HL-60/S4 treated with phorbol 12-myristate 13-acetate at 8.2 ng/mL for 4 days and 3 days (cell line): Measurements from ENCODE around the gene ENDOV.

Source experiments
- in situ Hi-C: fragments of 300-500 bp; cut with MboI; formaldehyde crosslinking; loops from 2 replicates; pipeline ENCODE4 v1.15.0; 2022; ENCODE audit warnings: low sequenced_read_pairs

The ENDOV gene

DNA sequence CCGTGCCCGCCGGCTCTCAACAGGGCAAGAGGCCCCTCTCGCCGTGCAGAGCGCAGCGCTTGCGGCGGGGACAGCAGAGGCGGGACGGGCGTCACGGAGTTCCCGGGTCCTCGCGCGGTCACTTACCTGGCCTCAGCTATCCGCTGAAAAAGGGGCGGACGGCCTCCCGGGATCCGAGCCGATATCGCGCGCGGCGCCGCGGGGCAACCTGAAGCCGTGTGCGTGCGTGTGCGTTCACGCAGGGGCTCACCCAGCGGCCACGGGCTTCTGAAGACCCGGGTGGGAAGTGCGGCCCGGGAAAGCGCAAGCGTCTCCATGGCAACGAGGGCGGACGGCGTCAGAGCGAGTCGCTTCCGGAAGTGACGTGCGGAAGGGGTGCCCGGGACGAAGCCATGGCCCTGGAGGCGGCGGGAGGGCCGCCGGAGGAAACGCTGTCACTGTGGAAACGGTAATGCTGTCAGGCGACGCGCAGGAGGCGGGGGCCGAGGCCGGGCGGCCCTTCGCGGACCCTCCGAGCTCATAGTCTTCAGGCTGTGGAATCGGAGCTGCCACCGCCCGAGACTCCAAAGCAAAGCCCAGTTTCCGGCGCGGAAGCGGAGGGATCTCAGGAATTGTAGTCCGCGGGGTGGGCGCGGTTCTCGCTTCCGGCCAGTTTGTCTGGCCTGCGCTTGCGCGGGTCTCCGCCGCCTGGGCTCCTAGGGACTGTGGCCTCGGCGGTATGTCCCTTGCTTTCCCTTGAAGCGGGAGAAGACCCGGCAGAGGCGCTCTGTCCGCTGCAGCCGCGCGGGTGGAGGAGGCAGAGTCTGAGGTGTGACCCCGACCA, at the start of gene ENDOV:
Gene ENDOV (plus strand): TSS at position 365 of the 823 bp plus-strand sequence. CDS start 28 bp downstream, at position 393.
- in situ Hi-C loops: no loop called here

DNA sequence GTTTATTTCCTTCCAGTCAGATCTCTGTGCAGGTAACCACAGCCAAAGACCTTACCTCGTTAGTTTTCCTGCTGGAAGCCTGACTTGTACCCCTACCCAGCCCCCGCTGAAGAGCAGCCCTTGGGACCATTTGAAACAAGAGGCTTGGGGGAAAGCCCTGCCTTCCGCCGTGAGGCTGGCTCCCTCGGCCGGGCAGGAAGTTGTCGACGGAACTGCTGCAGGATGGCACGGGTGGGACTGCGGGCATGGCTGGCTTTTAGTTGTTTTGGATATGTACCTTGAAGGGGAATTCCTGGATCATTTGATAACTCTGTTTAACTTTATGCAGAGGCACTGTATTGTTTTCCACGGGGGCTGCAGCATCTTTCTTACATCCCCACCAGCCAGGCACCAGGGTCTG, 49.0 kb upstream of the ENDOV start:
- in situ Hi-C loops: no loop called here

DNA sequence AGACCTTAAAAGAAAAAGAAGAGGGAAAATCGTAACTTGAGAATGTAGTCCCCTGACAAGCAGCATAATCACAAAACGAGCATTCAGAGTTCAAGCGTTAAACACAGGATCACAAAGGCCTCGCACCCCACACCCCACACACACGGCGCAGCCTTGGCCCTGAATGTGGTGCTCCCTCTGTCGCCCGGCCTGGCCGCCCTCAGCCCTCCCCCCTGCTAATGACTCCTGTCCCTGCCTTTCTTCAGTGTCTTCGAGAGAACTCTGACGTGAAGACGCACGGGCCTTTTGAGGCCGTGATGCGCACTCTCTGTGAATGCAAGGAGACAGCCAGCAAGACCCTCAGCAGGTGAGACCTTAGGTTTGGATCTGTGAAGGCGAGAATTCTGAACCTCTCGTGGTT, 47.5 kb upstream of the ENDOV start:
- in situ Hi-C loops: no loop called here

- in situ Hi-C loops: no loop called here
Observed at GRCh38 chr17:80371196-80371595, 43.8 kb upstream of the ENDOV start.

DNA sequence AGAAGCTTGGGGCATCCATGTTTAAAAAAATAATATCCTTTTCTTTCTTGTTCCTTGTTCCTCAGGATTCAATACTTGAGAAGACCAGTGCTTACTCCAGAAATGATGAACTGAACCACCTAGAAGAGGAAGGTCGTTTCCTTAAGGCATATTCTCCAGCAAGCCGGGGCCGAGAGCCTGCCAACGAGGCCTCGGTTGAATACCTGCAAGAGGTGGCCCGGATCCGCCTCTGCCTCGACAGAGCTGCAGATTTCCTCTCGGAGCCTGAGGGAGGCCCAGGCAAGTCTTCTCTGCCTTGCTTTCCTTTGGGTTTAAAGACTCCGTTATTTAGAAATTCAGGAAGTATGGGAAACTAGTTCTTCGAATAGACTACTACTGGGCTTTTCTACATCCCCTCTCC, 42.5 kb upstream of the ENDOV start:
- in situ Hi-C loops: no loop called here

- in situ Hi-C loops: no loop called here
Observed at GRCh38 chr17:80372922-80373570, 41.9 kb upstream of the ENDOV start.

- in situ Hi-C loops: no loop called here
Observed at GRCh38 chr17:80374039-80374731, 40.8 kb upstream of the ENDOV start.

DNA sequence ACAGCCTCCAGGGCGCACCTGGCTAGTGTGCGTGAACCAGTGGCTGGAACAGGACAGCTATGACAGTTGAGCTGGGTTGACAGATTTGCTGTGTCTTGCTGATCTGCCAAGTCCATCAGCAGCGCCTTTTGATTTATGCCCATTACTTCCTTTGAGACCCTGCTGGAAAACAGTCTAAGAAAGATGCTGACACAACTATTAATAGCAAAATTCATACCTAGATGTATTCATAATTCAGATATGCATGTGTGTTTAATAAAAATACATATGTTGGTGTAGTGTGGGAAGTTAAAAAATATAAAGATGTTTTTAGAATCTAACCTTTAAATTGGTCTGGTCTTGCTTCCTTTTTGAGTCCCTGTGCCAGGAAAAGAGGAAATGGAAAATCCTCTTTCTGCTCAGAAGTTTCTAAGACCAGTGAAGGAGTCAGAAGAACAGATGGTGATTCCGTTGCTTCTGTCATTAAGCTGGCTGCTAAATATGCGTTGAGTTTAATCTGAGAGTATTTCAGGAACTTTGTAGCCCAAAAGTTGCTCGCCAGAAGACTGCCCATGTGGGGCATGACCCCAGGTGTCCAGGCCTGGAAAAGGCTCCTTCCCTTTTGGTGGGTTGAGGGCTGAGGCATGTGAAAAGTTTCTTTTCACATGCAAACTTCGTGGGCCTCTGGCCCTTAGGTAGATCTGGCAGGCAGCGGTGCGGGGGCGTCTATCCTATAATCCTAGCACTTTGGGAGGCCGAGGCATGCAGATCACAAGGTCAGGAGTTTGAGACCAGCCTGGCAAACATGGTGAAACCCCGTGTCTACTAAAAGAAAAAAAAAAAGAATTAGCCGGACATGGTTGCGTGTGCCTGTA, 40.0 kb upstream of the ENDOV start:
- in situ Hi-C loops: no loop called here

DNA sequence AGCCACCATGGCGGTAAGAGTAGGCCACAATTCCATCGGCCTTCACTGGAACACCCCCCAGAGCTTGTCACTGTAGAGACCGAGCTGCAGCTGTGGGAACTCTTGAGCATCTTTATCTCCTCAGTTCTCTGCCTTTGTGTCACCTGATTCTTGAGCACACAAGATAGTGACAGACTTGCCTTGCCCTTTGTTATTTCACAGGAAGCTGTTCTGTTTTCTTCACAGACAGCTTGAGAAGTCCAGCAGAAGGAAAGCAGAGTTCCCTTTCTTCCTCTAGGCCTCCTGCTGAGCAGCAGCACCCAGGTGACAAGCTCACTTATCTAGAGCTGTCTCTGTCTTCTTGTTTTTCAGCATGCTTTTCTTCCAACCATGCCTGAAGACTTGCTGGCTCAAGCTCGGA, 38.4 kb upstream of the ENDOV start:
- in situ Hi-C loops: no loop called here

DNA sequence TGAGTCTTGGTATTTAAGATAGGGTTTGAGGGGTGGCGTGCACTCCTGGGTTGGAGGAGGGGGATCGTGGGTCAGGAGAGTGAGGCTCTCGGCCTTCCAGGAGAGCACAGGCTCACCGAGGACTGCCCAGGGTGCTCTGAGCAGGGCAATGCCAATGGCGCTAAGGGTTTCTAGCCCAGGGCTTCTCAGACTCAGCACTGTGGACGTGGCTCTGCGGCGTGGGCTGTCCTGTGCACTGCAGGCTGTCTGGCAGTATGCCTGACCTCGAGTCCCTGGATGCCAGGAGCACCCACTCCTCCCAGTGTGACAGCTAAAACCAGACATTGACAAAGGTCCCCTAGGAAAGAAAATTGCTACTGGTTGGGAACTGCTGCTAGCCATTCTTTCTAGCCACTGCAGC, 37.2 kb upstream of the ENDOV start:
- in situ Hi-C loops: no loop called here

- in situ Hi-C loops: no loop called here
Observed at GRCh38 chr17:80379348-80379747, 35.6 kb upstream of the ENDOV start.

DNA sequence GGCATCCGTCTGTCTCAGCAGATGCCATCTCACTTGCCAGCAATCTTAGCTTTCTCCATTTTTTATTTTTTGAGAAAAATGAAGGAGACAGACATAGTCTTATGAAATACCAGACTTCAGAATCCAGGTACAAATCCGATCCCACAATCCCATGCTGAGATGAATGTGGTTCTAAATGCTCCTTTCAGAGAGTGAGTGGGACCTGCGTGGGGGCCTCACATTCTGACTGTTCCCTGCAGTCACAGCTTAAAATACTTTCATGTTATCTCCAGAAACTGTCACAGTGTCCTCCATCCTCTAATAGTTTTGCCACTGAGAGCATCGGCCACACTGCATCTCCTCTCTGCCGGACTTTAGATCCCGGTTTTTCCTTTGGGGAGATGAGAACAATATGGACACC, 34.9 kb upstream of the ENDOV start:
- in situ Hi-C loops: no loop called here

GRCh38 chr17:80380555-80381002, 34.4 kb upstream of the ENDOV start:
- in situ Hi-C loops: no loop called here

DNA sequence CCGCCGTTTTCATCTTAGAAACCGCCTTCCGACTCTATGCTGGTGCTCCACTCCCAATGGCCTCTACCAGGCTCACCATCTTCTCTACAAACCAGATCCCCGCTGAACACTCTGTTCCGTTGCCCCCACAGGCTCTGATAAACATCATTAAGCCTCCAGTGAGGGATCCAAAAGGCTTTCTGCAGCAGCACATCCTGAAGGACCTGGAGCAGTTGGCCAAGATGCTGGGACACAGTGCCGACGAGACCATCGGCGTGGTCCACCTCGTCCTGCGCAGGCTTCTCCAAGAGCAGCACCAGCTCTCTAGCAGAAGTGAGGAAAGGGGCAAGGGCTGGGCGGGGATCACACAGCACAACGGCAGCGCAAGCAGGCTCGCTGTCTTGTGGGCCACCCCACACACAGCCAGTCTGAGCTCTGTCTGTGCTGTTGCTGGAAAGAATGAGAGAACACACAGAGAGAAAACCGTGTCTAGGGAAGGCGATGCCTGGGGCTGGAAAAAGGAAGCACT, 33.5 kb upstream of the ENDOV start:
- in situ Hi-C loops: no loop called here

DNA sequence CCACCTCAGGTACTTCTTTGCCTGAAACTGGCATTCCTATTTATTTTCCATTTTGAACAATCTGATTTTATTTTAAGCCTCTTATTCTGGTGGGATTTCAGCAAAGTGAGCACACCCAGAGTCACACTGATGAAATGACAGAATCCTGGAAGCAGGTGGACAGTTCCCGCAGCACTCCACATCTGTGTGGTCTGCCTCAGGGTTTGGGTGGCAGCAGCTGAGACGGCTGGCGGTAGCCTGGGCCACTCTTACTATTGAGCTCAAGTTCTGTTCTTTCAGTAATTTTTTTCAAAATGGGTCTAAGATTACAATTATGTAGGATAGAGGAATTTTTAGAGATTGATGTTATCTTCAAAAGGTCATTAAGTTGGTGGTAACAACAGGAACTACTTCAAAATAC, 32.5 kb upstream of the ENDOV start:
- in situ Hi-C loops: no loop called here

GRCh38 chr17:80382956-80383355, 32.0 kb upstream of the ENDOV start:
- in situ Hi-C loops: no loop called here

DNA sequence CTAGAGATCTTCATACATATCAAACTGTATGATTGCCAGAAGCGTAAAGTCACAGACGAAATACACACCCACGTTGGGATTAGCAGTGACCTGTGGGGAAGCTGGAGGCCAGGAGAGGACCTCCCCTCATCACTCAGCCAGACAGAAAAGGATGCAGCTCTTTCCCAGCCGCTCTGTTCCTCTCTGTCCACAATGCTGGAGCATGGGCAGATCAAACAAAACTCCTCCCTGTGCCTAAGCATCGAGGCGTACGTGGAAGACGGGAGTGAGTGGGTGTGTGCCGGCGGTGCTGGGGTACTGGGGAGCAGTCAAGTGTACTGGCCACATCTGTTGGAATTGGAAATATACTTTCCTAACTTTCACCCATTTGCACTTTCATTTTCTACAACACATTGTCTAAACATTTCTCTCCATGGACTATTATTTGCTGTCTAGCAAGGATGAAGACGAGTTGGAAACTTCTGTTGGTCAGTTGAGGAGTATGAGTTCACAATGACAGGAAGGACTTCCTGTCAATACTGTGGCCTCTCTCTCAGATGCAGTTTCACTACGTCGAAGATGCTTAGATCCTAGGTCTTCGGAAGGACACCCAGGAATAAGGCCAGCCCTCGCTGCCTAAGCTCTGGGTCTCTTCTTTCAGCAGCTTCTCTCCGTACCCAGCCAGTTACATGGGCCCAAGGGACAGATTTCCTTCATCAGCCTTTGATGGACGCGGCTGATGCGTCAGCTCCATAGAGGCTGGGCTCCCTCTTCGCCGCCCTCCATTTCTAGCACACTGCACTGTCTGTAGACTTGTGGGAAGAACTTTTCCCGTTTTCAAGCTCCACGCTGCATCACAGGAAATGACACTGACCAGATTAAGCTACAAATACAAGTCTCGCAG, 30.6 kb upstream of the ENDOV start:
- in situ Hi-C loops: no loop called here

DNA sequence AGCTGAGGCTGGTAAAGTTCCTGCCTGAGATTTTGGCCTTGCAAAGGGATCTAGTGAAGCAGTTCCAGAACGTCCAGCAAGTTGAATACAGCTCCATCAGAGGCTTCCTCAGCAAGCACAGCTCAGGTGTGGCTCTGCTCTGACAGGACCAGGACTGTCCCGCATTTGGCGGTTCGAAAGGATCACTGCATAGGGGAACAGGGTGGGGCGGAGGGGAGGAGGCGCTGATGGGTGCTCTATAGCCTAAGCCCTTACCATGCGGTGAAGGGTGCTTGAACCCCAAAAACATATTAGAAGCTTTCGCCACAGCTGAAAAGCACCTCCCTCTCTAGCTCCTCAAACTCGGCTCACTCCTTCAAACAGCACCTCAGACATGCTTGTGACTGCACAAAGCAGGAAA, 29.9 kb upstream of the ENDOV start:
- in situ Hi-C loops: no loop called here

DNA sequence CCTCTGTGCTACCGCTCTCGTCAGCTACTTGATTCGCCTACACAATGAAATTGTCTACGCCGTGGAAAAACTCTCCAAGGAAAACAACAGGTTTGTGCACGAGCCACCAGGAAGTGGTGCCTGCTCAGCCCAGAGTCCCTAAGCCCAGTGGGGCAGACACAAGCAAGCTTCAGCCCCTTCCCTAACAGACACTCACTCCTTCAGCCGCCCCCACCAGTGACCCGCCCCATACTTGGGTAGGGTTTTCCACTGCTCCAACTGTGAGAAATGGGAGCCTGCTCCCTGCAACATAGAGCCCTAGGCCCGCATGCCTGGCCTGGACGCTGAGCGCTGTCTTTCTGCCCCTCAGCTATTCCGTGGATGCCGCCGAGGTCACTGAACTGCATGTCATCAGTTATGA, 28.6 kb upstream of the ENDOV start:
- in situ Hi-C loops: no loop called here

- in situ Hi-C loops: no loop called here
Observed at GRCh38 chr17:80387071-80387470, 27.9 kb upstream of the ENDOV start.
